OCI-LY3 (cell line): Measurements from ENCODE around the gene LDHAL6B.

Source experiments
- H2AFZ ChIP-seq: fragments of 200-600, 300-600 bp; shearing (Covaris generic); 2 replicates; pipeline ENCODE4 v1.6.0; 2014; ENCODE audit warnings: antibody characterized with exemption, low read depth, low read length
- H3K27ac ChIP-seq: fragments of 200-600, 300-600 bp; sonication (generic); 2 replicates; pipeline ENCODE4 v1.5.1; 2014; ENCODE audit warnings: mild to moderate bottlenecking, low read length, moderate library complexity, mixed read lengths
- H3K27me3 ChIP-seq: fragments of 200-600, 300-600 bp; sonication (generic); 2 replicates; pipeline ENCODE4 v1.6.1; 2014; ENCODE audit warnings: low read depth, low read length, mixed read lengths
- H3K36me3 ChIP-seq: fragments of 200-600, 300-600 bp; sonication (generic); replicated peaks from 2 replicates; pipeline ENCODE3; 2014; ENCODE audit warnings: low read depth, low read length, mixed read lengths
- H3K4me1 ChIP-seq: fragments of 300-600, 200-600 bp; sonication (generic); 2 replicates; pipeline ENCODE4 v1.6.1; 2014; ENCODE audit warnings: low read length, mixed read lengths
- H3K4me2 ChIP-seq: fragments of 200-600, 300-600 bp; sonication (generic); 2 replicates; pipeline ENCODE4 v1.6.1; 2014; ENCODE audit warnings: low read length, mixed read lengths
- H3K4me3 ChIP-seq: fragments of 300-600, 200-600 bp; sonication (generic); 2 replicates; pipeline ENCODE4 v1.5.1; 2014; ENCODE audit warnings: antibody characterized with exemption, mild to moderate bottlenecking, low read length, moderate library complexity
- H3K79me2 ChIP-seq: fragments of 300-600, 200-600 bp; shearing (Covaris generic); 2 replicates; pipeline ENCODE4 v1.6.1; 2014; ENCODE audit warnings: mild to moderate bottlenecking, low read length, mixed read lengths
- H3K9ac ChIP-seq: fragments of 300-600, 200-600 bp; shearing (Covaris generic); 2 replicates; pipeline ENCODE4 v1.6.0; 2014; ENCODE audit warnings: mild to moderate bottlenecking, low read length, moderate library complexity
- H3K9me3 ChIP-seq: fragments of 200-600, 300-600 bp; shearing (Covaris generic); 2 replicates; pipeline ENCODE4 v1.6.1; 2014; ENCODE audit warnings: low read length, mixed read lengths; ENCODE audit not compliant: insufficient read depth
- H4K20me1 ChIP-seq: fragments of 200-600, 300-600 bp; sonication (generic); 2 replicates; pipeline ENCODE4 v1.6.1; 2016; ENCODE audit warnings: low read length, mixed read lengths; ENCODE audit not compliant: insufficient read depth
- EZH2phosphoT487 ChIP-seq: fragments of 200-600 bp; shearing (Covaris generic); IDR thresholded peaks from 2 replicates; pipeline ENCODE4 v1.6.1; 2018; ENCODE audit warnings: antibody characterized with exemption, mixed run types, low read depth
- TF ChIP-seq, protein P1 (sequence below): fragments of 200-600, 300-600 bp; sonication (generic); IDR thresholded peaks from 2 replicates; pipeline ENCODE4 v1.5.1; 2014; ENCODE audit warnings: antibody characterized with exemption, low read length, low read depth

Gene LDHAL6B

DNA sequence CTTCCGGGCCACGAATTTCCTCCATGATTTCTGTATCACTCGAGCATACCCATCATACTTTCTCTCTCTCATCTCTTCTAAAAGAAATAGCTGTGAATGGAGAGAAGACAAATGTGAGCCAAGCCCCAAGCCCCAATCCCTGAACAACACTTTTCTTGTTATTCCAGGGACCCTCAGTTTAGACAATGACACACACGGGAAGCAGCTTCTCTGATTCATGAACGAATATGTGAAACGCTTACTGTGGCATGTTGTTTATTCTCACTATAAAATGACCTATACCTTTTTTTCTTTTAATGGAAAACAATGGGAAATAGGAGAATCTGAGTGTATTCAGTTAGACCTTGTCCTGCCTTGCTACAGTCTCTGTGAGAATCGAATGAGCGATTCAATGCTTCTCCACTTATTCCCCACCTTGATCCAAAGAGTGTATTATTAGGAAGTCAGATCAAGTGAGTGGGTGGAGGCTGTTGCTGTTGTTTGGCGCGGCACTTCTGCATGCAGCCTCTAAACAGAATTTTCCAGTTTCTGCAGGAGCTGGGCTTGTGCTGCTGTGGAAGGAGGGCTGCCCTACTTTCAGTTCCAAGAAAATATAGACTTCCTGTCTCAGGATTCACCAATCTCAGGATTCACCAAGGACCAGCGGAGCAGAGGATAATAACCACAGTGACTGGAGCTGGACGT, 32.4 kb upstream of the LDHAL6B start:
- H2AFZ ChIP-seq: no peak overlapping the region
- H3K27me3 ChIP-seq: no peaks in the 10 kb centered on the region
- no peak overlapping the region for H3K4me3 ChIP-seq
- peaks cover 28% of the 10 kb centered on the region for H3K4me1 ChIP-seq
- H3K36me3 ChIP-seq: peaks cover 8% of the 10 kb centered on the region
- TF ChIP-seq, protein P1, sequence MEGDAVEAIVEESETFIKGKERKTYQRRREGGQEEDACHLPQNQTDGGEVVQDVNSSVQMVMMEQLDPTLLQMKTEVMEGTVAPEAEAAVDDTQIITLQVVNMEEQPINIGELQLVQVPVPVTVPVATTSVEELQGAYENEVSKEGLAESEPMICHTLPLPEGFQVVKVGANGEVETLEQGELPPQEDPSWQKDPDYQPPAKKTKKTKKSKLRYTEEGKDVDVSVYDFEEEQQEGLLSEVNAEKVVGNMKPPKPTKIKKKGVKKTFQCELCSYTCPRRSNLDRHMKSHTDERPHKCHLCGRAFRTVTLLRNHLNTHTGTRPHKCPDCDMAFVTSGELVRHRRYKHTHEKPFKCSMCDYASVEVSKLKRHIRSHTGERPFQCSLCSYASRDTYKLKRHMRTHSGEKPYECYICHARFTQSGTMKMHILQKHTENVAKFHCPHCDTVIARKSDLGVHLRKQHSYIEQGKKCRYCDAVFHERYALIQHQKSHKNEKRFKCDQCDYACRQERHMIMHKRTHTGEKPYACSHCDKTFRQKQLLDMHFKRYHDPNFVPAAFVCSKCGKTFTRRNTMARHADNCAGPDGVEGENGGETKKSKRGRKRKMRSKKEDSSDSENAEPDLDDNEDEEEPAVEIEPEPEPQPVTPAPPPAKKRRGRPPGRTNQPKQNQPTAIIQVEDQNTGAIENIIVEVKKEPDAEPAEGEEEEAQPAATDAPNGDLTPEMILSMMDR: no peak
- no peak for TF ChIP-seq EZH2phosphoT487
- H3K9ac ChIP-seq: no peak overlapping the region
- H3K79me2 ChIP-seq: no peaks in the 10 kb centered on the region
- no peak overlapping the region for H3K27ac ChIP-seq
- H3K9me3 ChIP-seq: no peaks in the 10 kb centered on the region
- no peaks in the 10 kb centered on the region for H4K20me1 ChIP-seq
- H3K4me2 ChIP-seq: no peak overlapping the region

DNA sequence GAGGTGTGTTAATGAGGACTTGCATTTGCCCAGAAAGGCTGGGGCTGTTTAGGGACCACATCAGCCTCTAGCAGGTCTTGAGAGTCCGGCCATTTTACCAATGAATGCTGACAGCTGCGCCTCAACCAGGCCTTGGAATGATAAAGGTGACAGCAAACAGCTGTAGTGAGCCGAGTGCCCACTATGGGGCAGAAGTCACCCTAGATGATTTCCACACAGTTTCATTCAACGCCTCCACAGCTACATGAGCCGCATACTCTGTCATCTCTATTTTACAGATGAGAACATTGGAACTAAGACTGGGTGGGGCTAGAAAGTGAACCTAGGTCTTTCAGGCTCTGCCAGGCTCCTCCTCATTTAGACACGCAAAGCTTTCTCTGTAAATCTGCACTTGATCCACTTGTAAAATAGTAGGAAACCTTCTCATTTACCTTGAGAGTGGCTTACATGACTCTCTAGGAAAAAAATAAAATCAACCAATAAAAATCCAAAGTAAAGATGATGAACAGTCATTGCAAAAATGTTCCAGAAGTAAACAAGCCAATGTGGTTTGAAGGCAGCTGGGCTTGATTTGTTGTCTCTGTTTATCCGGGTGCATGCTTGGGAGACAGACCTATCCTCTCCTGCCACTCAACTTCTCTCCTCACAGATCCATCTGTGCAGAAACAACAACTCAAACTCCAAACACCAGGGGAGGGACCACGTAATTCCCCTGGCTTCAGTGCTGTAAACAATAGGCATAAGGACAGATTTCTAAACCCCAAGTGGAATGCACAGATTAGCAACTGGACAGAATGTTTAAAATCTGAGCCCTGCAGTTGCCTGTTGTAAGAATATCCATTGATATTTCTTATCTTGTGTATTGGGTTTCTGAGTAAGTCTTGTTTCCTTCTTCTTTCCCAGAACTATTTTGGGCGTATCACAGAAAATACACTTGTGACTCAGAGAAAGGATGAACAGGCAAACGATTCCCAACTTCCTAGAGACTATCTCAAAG, 31.5 kb upstream of the LDHAL6B start:
- no peak overlapping the region for H3K9ac ChIP-seq
- no peak overlapping the region for H3K27ac ChIP-seq
- H3K79me2 ChIP-seq: no peaks in the 10 kb centered on the region
- H3K4me3 ChIP-seq: no peak overlapping the region
- TF ChIP-seq, protein P1: peak; percentile 85
- TF ChIP-seq EZH2phosphoT487: no peak
- peaks cover 8% of the 10 kb centered on the region for H3K36me3 ChIP-seq
- H3K4me1 ChIP-seq: peaks cover 24% of the 10 kb centered on the region
- H3K9me3 ChIP-seq: no peaks in the 10 kb centered on the region
- H4K20me1 ChIP-seq: no peaks in the 10 kb centered on the region
- H3K27me3 ChIP-seq: no peaks in the 10 kb centered on the region
- peak overlapping the region; percentile 29 for H3K4me2 ChIP-seq
- no peak overlapping the region for H2AFZ ChIP-seq

DNA sequence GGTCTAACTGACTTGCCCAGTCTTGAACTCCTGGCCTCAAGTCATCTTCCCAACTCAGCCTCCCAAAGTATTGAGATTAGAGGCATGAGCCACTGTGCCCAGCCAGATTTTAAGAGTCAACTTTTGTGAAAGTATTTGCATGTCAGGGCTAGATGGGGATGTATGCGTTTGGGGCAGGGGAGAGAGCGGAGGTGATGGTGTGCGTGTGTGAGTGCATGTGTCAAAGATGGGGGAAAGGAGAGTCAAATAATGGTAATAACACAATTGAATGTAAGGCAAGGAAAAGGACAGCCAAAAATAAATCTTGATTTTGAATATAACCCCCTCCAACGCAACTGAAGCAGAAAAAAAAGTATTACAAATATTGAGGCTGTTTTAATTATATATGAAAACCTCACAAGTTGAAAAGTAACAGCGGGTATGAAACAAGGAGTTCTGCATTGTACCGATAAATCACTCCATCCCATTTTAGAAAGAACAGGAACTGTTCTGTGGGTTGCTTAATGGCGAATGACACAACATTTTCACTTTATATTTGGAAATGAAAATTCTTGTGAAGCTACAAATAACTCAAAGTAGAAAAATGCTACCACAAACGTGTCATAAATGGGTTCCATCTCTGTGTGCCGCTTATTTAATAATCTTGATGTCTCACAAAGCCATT, 29.9 kb upstream of the LDHAL6B start:
- H3K4me2 ChIP-seq: no peak overlapping the region
- peaks cover 24% of the 10 kb centered on the region for H3K4me1 ChIP-seq
- peaks cover 13% of the 10 kb centered on the region for H3K36me3 ChIP-seq
- H3K4me3 ChIP-seq: no peak overlapping the region
- no peak overlapping the region for H2AFZ ChIP-seq
- no peak for TF ChIP-seq EZH2phosphoT487
- TF ChIP-seq, protein P1: no peak
- no peak overlapping the region for H3K27ac ChIP-seq
- no peaks in the 10 kb centered on the region for H3K27me3 ChIP-seq
- no peaks in the 10 kb centered on the region for H3K9me3 ChIP-seq
- H3K79me2 ChIP-seq: no peaks in the 10 kb centered on the region
- H4K20me1 ChIP-seq: no peaks in the 10 kb centered on the region
- H3K9ac ChIP-seq: no peak overlapping the region

DNA sequence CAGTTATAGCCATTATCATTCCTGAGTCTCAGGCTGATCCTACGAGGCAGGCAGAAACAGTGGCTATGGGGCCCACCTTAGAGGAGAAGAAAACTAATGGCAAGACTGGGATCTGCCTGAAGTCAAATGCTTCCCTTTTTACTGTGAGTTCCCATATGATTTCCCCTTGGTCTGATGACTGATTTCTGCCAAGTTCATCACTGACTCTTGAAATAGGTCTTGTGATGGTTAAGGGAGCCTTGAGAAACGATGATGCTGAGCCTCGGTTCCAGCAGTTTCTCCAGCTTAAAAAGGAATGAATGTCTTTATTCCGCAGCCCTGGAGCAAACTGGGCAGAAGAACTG, 29.4 kb upstream of the LDHAL6B start:
- TF ChIP-seq, protein P1: no peak
- no peak for TF ChIP-seq EZH2phosphoT487
- H3K36me3 ChIP-seq: peaks cover 15% of the 10 kb centered on the region
- no peaks in the 10 kb centered on the region for H3K27me3 ChIP-seq
- H2AFZ ChIP-seq: no peak overlapping the region
- H3K9ac ChIP-seq: no peak overlapping the region
- no peak overlapping the region for H3K27ac ChIP-seq
- no peak overlapping the region for H3K4me2 ChIP-seq
- peaks cover 24% of the 10 kb centered on the region for H3K4me1 ChIP-seq
- no peaks in the 10 kb centered on the region for H3K79me2 ChIP-seq
- no peak overlapping the region for H3K4me3 ChIP-seq
- H4K20me1 ChIP-seq: no peaks in the 10 kb centered on the region
- no peaks in the 10 kb centered on the region for H3K9me3 ChIP-seq
